Right lobe of liver (tissue), 4 donors: Measurements from ENCODE around the gene LRRC2.

Source experiments
- POLR2A ChIP-seq: fragments of 450-650 bp; IDR thresholded peaks from one replicate; pipeline ENCODE4 v1.6.1; 2017; ENCODE audit warnings: antibody characterized with exemption, mild to moderate bottlenecking
- TF ChIP-seq, protein P1 (sequence below), 4 donors: fragments of 200-600 bp in 3 of 4; fragments of 450-650 bp in 1 of 4; IDR thresholded peaks; one replicate each; pipeline versions ENCODE4 v1.5.1 to v1.8.0; 2016 to 2022; ENCODE audit warnings: antibody characterized with exemption in 4 of 4, mild to moderate bottlenecking in 2 of 4
- donor health status: DM: no; HTN: no; CAD: no.
- donor health status: DM: no; HTN: no; CAD: no.
- donor health status: DM: no; HTN: yes; CAD: no.

DNA sequence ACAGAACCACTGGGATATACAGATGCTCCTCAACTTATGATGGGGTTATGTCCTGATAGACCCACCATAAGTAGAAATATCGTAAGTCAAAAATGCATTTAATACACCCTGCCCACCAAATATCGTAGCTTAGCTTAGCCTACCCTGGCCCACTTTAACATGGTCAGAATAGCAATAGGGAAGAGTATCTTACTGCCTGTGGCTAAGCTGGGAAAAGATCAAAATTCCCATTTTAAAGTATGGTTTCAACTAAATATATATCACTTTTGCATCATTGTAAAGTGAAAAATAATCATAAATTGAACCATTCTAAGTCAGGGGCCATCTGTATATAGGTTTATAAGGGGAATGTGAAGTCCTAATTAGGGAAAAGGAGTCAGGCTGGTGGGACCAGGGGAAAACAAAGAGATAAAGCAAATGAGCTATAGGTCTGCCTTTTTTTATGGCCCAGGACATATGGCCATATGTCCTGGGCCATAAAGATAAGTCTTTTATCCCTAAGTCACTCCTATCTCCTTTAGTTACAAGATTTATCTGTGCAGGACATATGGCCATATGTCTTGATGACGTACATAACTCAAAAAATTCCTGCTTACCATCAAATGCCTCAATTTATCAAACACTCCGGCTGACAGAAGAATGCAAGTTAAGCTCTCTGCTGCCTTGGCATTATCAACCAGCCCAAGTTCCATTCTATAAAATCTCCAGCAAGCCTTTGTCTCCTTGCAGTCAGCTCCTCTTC is 57.1 kb downstream of the LRRC2 start:
- no peak for TF ChIP-seq POLR2A
- TF ChIP-seq, protein P1, sequence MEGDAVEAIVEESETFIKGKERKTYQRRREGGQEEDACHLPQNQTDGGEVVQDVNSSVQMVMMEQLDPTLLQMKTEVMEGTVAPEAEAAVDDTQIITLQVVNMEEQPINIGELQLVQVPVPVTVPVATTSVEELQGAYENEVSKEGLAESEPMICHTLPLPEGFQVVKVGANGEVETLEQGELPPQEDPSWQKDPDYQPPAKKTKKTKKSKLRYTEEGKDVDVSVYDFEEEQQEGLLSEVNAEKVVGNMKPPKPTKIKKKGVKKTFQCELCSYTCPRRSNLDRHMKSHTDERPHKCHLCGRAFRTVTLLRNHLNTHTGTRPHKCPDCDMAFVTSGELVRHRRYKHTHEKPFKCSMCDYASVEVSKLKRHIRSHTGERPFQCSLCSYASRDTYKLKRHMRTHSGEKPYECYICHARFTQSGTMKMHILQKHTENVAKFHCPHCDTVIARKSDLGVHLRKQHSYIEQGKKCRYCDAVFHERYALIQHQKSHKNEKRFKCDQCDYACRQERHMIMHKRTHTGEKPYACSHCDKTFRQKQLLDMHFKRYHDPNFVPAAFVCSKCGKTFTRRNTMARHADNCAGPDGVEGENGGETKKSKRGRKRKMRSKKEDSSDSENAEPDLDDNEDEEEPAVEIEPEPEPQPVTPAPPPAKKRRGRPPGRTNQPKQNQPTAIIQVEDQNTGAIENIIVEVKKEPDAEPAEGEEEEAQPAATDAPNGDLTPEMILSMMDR (IDR thresholded peaks at IDR 0.05) = no peak
